MCF 10A (cell line): ENCODE results near the gene DMC1. TPM values are rescaled to one million over a fixed set of nuclear protein-coding genes. Genes with fewer than 3 reads are reported as not detected.
A peak's percentile ranks its signal among the peaks of the same experiment; 100 is the strongest.

Source experiments
- BruUV-seq: library from RNA; stranded (reverse); fragments of 400-500 nt; replicated peaks from 2 replicates; lab custom pipeline; 2021; lab: Mats Ljungman, UMichigan
- CTCF ChIA-PET: fragments of 300-600 bp; sonication (Branson Sonifier 250); formaldehyde crosslinking; extraction: SDS; loops from one replicate; lab custom pipeline; 2021; ENCODE audit warnings: antibody characterized with exemption, inconsistent platforms; lab: Yijun Ruan, JAX
- POLR2A ChIA-PET: fragments of 300-600, 350-650 bp; sonication (Branson Sonifier 250); formaldehyde crosslinking; extraction: SDS; loops from one replicate; lab custom pipeline; 2020; ENCODE audit warnings: antibody characterized with exemption, inconsistent platforms; lab: Yijun Ruan, JAX
- DNase-seq: peaks from one replicate; pipeline ENCODE4 v3.0.0-alpha.2; 2018; ENCODE audit not compliant: unreplicated experiment
- H3K27ac Mint-ChIP-seq: one replicate; pipeline ENCODE4 v1.8.0; 2022; ENCODE audit warnings: mild to moderate bottlenecking, low read depth, mixed read lengths; ENCODE audit not compliant: unreplicated experiment
- H3K27me3 Mint-ChIP-seq: one replicate; pipeline ENCODE4 v1.8.0; 2022; ENCODE audit warnings: mixed read lengths; ENCODE audit not compliant: insufficient read depth, unreplicated experiment
- H3K36me3 Mint-ChIP-seq: one replicate; pipeline ENCODE4 v1.8.0; 2022; ENCODE audit warnings: mild to moderate bottlenecking, moderate library complexity, mixed read lengths; ENCODE audit not compliant: insufficient read depth, unreplicated experiment
- H3K4me1 Mint-ChIP-seq: one replicate; pipeline ENCODE4 v1.8.0; 2022; ENCODE audit warnings: mixed read lengths; ENCODE audit not compliant: insufficient read depth, unreplicated experiment
- H3K4me3 Mint-ChIP-seq: one replicate; pipeline ENCODE4 v1.8.0; 2022; ENCODE audit warnings: mild to moderate bottlenecking, moderate library complexity, mixed read lengths; ENCODE audit not compliant: unreplicated experiment
- H3K9me3 Mint-ChIP-seq: one replicate; pipeline ENCODE4 v1.8.0; 2022; ENCODE audit warnings: mixed read lengths; ENCODE audit not compliant: unreplicated experiment
- intact Hi-C: fragments of 100-400 bp; cut with micrococcal nuclease; formaldehyde crosslinking; loops from 2 replicates; pipeline ENCODE4 v1.14.1; 2022
- total RNA-seq: library from RNA; stranded (reverse); gene quantifications from 2 replicates; pipeline ENCODE4 v1.2.3, GENCODE V29; 2022
- TF ChIP-seq, protein P1 (sequence below): fragments of 200-600 bp; IDR thresholded peaks from one replicate; pipeline ENCODE4 v1.8.0; 2022; ENCODE audit warnings: antibody characterized with exemption, mild to moderate bottlenecking; ENCODE audit not compliant: unreplicated experiment

DMC1 gene
- total RNA-seq, 1 experiment from 2014 or later = 0.56 TPM

DNA sequence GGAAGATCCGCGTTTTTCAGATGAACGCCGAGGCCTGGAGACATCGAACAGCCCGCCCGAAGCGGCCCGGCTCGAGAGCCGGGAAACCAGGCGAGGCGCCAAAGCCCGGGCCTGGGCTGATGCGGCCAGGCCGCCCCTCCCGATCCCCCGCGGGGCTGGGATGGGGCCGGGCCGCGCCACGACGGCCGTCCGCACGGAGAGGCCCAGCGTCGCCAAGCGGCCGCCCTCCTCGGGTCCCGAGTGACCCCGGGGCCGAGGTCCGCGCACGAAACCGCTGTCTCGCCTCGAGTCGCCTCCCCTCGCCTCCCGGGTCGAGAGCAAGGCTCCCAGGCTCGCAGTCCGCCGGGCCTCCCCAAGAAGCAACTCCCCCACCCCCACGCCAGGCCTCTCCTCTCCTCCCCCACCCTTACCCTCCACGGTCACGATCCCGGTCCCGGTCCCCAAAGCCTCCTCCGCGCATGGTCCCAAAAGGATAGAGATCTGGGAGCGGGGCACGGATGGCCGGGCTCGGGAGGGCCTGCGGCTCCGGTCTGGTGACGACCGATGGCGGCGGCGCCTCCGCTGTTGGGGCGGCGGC lies 64.4 kb downstream of the DMC1 start:
- Mint-ChIP-seq H3K9me3 (no peaks in the 10 kb centered on the region), H3K27ac (peak overlapping the region; percentile 99), H3K4me3 (peak overlapping the region; percentile 81), H3K36me3 (peaks cover 50% of the 10 kb centered on the region), H3K4me1 (peaks cover 24% of the 10 kb centered on the region), H3K27me3 (no peaks in the 10 kb centered on the region)
- intact Hi-C loops = loop anchor here (10.0 kb wide), 1 partner anchor 149 kb away; the partner anchor contains the start of genes CBY1 and FAM227A
- ChIA-PET POLR2A (no interaction called here), CTCF (no interaction called here)
- BruUV-seq = no TSS peak
- TF ChIP-seq, protein P1, sequence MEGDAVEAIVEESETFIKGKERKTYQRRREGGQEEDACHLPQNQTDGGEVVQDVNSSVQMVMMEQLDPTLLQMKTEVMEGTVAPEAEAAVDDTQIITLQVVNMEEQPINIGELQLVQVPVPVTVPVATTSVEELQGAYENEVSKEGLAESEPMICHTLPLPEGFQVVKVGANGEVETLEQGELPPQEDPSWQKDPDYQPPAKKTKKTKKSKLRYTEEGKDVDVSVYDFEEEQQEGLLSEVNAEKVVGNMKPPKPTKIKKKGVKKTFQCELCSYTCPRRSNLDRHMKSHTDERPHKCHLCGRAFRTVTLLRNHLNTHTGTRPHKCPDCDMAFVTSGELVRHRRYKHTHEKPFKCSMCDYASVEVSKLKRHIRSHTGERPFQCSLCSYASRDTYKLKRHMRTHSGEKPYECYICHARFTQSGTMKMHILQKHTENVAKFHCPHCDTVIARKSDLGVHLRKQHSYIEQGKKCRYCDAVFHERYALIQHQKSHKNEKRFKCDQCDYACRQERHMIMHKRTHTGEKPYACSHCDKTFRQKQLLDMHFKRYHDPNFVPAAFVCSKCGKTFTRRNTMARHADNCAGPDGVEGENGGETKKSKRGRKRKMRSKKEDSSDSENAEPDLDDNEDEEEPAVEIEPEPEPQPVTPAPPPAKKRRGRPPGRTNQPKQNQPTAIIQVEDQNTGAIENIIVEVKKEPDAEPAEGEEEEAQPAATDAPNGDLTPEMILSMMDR = no peak
- DNase-seq = peak; percentile 62

DNA sequence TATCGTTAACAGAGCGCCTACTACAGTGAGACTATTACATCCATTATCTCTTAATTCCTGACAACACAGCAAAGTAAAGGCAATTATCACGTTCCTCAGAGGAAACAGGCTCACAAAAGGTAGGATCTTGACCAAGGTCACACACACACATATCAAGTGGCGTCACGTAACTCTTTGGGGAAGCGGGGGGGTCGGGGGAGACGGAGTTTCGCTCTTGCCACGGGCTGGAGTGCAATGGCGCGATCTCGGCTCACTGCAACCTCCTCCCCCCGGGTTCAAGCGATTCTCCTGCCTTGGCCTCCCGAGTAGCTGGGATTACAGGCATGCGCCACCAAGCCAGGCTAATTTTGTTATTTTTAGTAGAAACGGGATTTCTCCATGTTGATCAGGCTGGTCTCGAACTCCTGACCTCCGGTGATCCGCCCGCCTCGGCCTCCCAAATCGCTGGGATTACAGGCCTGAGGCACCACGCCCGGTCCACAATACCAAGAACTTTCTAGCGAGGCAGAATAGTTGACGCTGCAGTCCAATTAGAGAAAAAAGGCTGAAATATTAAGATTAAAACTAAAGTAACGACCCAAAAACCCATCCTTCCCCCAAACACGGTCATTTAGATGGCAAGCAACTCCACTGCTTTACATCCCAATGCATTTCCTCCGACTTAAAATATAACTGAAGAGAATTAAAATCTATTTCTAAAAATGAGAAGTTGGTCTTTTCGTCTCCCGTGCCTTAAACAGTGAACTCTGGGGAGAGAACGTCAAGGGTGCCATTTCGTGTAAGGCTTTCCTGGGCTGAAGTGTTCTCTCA lies 65.0 kb downstream of the DMC1 start:
- TF ChIP-seq, protein P1 = no peak
- Mint-ChIP-seq H3K9me3 (no peaks in the 10 kb centered on the region), H3K4me1 (peaks cover 24% of the 10 kb centered on the region), H3K27me3 (no peaks in the 10 kb centered on the region), H3K36me3 (peaks cover 57% of the 10 kb centered on the region), H3K27ac (peak overlapping the region; percentile 99), H3K4me3 (peak overlapping the region; percentile 81)
- POLR2A ChIA-PET = interaction anchor here (0.9 to 1.4 kb wide), 2 partner anchors 10 to 16 kb away, joined by 3 read pairs; no protein-coding TSS in a partner anchor
- peak; percentile 51 for DNase-seq
- intact Hi-C loops = loop anchor here (5.0 to 10.0 kb wide), 3 partner anchors 67 to 150 kb away; partner anchors contain the start of genes CBY1, DMC1 and FAM227A
- CTCF ChIA-PET = no interaction called here
- BruUV-seq = no TSS peak

DNA sequence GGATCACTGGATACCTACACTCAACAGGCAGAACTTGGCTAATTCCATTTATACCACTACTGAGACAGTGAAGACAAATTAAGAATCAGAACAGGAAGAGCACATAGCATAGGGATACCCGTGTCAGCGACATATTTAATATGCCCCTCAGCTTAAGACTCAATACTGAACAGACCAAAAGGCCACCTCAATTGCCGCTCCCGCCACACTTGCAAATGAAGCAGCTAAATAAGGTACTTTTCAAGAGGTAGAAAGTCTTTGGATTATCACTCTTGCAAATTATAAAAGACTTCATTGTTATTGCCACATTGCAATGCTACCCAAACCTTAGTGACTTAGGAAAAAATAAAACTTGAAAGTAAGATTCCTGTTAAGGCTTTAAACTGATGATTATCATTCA lies 67.0 kb downstream of the DMC1 start:
- TF ChIP-seq, protein P1 = no peak
- ChIA-PET POLR2A (interaction anchor here (0.6 to 2.5 kb wide), 7 partner anchors 14 to 168 kb away, joined by 3 to 12 read pairs (median 4); no protein-coding TSS in a partner anchor), CTCF (interaction anchor here (0.7 to 1.2 kb wide), 2 partner anchors 10 to 61 kb away, joined by 3 to 10 read pairs; no protein-coding TSS in a partner anchor)
- no peaks in the 10 kb centered on the region for H3K27me3 Mint-ChIP-seq
- intact Hi-C loops = loop anchor here (5.0 to 10.0 kb wide), 3 partner anchors 69 to 152 kb away; partner anchors contain the start of genes CBY1, DMC1 and FAM227A
- peaks cover 24% of the 10 kb centered on the region for H3K4me1 Mint-ChIP-seq
- no peak overlapping the region for H3K27ac Mint-ChIP-seq
- BruUV-seq = no TSS peak
- H3K9me3 Mint-ChIP-seq = no peaks in the 10 kb centered on the region
- no peak for DNase-seq
- peak overlapping the region; percentile 81 for H3K4me3 Mint-ChIP-seq
- peaks cover 76% of the 10 kb centered on the region for H3K36me3 Mint-ChIP-seq
